GM19240 (cell line): ENCODE measurements around the gene PRRG4.
"Not testable (repeated sequence)": the region's sequence is repeated elsewhere in the genome, so short reads cannot be mapped to it uniquely, and the experiment has no call there.

ENCODE experiments used
- DNase-seq: peaks from one replicate; pipeline ENCODE4 v3.0.0; 2011; ENCODE audit warnings: low spot score; ENCODE audit not compliant: insufficient read length

Gene PRRG4

DNA sequence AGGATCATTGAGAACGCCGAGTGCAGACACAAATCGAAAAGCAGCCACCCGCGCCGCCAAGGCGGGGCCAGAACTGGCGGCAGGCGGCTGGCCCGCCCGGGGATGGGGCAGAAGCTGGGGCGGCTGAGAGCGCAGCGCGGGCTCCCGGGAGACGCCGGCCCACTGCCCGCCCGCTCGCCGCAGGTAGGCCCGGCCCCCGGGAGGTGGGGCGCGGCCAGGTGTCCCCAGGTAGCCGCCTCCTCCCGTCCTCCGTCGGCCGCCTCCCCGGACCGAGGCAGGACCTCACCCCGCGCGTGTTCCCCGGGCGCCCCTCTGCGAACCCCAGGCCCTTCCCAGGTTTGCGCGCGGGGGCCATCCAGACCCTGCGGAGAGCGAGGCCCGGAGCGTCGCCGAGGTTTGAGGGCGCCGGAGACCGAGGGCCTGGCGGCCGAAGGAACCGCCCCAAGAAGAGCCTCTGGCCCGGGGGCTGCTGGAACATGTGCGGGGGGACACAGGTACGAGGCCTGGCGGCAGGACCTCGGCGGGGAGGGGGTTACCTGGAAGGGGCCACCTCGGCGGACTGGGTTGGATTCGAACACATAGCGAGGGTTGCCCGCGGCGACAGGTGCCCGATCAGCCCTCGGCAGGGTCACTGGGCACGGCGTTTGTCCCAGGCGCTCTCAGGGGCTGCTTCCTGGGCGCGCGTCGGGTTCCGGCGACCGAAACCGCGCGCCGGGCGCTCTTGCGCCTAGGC is at the start of gene PRRG4:
Gene PRRG4 (plus strand): TSS at position 248 of the 733 bp plus-strand sequence. CDS start 603 bp downstream, outside the sequence.
- DNase-seq = peak; percentile 22

DNA sequence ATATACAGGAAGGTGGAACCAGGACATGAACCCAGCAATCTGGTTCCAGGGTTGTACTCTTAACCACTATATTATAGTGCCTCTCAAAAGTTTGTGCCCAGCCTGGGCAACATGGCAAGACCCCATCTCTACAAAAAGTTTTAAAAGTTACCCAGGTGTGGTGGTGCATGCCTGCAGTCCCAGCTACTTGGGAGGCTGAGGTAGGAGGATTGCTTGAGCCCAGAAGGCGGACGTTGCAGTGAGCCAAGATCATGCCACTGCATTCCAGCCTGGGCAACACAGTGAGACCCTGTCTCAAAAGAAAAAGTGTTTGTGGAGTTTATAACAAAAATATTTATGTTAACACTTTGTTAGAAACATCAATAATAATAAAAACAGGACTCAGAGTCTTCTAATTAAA is 48.9 kb upstream of the PRRG4 start:
- DNase-seq = not testable (repeated sequence)

DNA sequence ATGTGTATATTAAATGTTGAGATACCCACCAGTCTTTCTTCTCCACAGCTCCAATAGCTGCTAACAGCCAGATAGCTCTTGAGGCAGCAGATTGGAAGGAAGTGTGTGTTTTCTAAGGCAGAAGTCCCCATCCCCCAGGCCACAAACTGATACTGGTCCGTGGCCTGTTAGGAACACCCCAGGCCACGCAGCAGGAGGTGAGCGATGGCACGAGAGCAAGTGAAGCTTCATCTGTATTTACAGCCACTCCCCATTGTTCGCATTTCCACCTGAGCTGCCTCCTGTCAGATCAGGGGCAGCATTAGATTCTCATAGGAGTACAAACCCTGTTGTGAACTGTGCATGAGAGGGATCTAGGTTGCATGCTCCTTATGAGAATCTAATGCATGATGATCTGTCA is 48.0 kb upstream of the PRRG4 start:
- no peak for DNase-seq

DNA sequence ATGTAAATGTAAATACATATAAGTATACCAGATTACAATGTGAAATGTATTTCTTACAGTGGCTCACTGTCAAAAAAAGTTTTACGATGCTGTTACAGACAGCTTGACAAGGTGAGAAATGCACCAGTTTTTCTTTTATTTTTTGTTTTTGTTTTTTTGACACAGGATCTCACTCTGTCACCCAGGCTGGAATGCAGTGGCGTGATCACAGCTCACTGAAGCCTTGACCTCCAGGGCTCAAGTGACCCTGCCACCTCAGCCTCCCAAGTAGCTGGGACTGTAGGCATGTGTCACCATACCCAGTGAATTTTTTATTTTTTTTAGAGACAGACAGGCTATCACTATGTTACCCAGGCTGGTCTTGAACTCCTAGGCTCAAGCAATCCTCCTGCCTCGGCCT is 44.5 kb upstream of the PRRG4 start:
- DNase-seq = no peak

DNA sequence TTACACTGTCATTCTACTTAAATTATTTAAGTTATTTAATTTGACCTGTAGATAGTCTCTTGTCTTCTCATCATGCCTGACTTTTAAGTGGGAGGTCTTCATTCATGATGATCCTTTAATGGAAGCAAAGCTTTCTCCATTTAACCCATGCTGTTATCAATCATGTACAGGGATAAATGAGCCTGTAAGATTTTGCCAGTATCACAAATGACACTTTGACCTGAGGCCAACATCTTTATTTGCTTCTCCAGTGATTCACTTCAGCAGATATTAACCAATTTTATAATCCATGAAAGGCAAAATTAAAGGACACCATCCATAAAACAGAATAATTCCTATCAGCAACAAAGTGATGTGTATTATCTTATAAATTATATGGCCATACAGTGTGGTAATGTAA is 42.9 kb upstream of the PRRG4 start:
- DNase-seq = no peak

DNA sequence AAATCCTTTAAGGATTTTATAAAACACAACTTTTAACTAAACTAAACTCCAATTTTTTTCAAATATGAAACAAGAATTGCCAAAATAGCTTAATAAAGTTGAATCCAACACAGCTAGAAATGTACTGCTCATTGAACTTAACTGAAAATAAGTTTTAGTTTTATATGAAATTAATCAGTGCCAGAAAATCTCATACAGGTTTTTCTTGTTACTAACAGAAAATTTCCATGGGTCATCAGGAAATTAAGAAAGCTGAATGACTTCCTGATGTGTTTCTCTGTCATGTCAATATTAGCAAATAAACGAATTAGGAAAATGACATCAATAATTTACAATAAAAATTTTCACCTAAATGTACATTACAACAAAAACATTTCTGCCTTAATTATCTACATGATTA is 38.8 kb upstream of the PRRG4 start:
- no peak for DNase-seq

DNA sequence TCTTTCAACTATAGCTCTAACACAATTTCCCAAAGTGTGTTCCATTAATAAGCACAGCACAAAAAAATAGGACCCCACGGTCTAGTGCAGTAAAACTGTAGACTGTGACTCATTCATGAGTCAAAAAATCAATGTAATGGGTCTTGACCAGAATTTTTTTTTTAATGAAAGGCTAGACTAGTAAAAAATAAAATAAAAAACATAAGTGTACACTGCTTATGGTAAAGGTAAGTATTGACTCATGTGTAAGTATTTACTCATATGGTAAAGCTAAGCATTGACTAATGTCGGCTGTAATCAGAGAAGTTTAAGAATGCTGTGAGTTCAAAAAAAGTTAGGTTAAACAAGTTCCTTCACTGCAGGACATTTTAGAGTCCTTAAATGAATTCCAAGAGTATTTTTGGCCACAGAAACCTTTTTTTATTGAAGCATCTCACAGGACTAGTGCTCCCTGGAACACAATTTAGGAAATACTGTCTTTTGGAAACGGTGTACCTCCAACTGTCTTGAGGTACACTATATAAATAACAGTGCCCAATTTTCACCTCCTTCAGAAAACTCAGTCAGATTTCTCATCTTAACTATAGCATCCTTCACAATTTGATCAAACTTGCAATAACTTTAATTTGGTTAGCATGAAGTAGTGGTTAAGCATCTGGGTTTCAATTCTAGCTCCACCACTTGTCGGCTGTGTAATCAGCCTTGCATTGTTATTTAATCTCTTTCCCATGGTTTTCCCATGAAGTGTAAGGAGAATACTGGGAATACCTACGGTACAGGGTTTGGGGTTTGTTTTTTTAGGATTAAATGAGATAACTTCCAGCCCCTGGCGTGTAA is 37.4 kb upstream of the PRRG4 start:
- DNase-seq = no peak

DNA sequence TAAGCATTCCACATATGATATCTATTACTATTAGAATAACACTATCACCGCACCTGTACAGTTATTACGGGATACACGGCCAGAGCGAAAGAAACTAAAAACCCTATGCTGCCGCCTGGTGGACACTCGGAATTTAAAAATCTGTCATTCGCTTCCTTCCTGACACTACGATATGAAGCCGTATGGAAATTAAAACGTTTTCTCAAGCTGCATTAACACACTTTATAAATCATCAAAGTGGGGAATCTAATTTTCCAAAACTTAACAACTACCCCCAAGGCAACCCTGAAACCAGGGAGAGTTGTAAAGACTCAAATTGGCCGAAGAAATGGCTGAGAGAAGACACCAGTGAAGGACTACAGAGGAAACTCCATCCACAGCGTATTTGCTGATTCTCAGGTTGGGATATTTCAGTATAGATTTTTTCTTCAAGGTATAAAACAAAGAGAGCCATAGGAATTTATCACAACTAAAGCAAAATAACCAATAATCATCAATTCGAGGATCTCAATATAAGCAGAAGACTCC is 36.7 kb upstream of the PRRG4 start:
- peak; percentile 5 for DNase-seq

DNA sequence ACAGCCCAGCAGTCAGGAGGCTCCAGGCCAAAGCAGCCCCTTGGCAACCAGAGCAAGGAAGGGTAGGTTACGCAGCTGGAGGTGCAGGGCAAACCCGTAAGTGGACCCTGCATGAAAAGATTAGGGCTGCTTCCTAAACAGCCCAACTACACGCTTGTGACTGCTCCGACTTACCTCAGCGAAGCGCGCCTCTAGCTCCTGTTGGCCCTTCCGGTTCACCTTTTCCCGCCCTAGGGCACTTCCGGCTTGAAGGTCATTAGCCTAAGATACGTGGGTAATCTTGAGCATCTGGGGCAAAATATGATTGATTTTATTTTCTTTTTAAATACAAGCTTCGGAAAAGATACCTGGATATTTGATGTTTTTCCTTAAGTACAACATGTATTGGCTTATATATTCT is 35.3 kb upstream of the PRRG4 start, which contains the start of gene CCDC73:
Gene CCDC73 (minus strand): TSS at position 224 of the 400 bp plus-strand sequence. CDS start 34,419 bp downstream, outside the sequence.
- no peak for DNase-seq

DNA sequence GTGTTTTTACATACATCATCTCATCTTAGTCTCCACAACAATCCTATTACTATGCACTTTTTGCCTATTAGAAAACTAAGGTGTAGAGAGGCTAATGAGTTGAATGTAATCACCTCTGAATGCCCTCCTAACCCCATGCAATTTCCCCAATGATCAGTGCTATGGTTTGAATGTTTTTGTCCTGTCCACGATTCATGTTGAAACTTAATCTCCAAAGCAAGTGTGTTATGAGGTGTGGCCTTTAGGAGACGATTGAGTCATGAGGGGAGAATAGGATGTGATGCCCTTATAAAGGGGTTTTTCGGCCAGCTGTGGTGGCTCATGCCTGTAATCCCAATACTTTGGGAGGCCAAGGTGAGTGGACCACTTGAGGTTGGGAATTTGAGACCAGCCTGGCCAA is 33.3 kb upstream of the PRRG4 start:
- DNase-seq = no peak

DNA sequence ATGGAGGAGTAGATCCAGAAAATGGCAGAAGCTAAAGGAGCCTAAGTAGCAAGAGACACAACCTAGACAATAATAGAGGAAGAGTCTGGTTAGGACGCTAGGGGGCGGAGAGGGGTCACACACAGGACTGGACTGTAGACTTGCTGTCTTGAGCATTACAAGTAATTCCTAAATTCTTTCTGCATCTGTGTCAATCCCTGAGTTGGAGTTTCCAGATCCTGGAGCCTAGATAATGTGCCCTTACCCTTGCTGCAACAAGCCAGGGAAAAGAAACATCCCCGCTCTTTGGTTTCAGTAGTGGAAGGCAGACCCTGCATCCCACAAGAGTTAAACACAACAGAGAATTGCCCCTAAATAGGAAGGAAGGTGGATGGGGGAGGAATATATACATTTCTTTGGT is 20.4 kb upstream of the PRRG4 start:
- peak; percentile 31 for DNase-seq

DNA sequence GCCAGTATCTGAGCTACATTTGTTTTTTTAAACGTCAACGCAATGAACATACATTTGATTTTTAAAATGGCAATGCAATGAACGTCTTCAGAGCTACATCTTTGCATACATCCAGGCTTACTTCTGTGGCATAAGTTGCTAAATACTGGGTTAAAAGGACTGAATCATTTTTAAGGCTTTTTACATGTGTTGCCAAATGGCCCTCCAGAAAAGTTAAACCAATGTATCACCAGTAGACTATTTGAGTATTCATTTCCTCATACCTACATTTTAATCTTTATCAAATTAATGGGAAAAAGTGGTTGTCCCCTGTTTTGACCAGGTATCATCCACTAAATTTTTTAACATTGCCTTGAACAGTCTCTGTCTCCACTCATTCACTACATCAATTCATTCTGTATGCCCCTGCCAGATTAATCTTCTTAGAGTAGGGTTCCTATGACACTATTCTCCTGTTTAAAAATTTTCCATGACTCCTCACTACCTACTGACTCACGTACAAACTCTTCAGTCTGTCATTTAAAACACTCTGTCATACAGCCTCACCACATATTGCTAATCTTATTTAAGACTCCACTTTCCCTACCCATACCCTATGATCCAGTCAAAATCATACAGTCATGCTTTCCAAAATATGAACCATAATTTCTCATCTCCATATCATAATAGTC is 12.4 kb upstream of the PRRG4 start:
- DNase-seq = no peak

DNA sequence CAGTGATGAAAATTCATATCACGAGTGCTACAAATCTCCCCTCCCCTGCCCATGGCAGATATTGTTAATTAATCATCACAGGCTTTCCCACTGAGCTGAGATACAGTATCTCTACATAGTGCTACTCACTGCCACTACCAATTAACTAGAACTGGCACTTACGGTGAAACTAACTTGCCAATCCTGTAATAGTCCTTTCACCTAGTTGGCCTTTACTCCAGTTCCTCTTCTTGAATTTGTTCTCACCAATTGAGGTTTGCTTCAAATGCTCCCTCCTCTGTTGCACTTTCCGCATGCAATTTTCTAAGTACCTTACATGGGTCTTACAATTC is 11.9 kb upstream of the PRRG4 start:
- no peak for DNase-seq

DNA sequence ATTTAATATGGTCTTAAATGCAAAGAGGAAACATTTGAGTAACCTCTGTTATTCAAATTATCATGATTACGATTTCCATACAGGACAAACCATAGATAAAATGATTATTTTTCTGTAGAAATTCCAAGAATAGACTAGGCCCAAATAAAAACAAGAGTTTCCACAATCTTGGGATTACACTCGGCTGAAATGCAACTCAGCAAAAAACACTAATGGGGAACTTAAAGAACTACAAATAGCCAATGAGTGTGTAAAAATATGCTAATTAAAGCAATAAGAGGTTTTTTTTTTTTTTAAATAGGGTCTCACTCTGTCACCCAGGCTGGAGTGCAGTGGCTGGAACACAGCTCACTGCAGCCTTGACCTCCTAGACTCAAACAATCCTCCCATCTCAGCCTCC is 10.5 kb upstream of the PRRG4 start:
- DNase-seq = no peak

DNA sequence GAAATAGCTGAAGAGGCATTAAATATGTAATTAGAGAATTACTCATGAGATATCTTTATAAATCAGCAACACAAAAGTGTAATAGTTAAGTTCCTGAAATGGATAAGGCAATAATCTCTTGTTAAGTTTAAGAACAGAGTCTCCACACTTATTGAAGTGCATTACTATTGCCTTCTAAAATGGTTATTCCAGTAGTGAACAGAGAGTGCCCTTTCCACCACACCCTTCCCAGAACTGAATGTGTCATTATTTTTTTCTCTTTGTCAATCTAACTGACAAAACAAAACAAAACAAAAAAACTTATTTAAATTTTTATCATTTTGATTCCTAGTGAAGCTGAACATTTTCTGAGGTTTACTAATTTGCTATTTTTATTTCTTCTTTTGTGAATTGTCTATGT is 9.2 kb upstream of the PRRG4 start:
- no peak for DNase-seq

DNA sequence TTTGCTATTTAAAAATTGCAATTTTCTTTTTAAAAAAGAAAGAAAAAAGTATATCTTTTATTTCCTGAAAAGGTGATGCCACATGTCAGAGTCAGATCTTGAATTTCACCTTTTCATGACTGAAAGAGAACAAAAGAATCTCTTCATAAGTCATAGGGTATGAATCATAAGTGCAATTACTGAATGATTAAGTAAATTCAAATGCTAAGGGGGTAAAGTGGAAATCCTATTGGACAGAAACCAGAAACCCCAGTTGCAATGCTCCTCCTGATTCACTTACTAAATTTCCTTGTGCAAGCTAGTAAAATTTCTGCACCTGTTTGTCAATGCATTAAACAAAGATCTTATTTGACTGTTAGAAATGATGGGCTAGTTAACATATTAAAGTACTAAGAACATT is 8.2 kb upstream of the PRRG4 start:
- no peak for DNase-seq

DNA sequence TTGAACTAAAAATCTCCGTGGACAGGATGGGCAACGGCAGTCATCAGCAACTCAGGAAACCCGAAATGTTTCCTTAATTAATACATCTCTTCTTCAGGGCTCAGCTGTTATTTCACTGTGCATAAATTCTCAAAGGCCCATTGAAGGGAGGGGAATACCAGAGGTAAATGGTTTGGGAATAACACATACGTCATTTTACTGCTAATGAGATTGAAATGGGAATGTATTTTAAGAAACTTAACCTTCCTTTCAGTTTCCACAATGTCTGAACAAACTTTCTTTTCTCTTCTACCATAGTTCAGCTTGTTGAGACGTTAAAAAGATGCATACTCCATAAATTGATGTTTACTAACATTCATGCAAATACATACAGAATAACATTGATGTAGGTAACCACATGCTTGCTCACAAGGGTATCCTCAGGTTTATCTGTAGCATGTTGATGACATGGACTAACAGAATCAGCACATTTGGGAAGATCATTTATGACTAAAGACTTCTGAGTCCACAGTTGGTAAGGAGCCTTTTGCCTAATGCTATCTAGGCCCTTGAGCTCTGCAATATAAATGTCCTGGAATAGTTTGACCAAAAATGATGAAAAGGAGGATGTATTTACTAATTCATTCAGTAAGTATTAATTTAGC is 7.7 kb upstream of the PRRG4 start:
- DNase-seq = no peak

DNA sequence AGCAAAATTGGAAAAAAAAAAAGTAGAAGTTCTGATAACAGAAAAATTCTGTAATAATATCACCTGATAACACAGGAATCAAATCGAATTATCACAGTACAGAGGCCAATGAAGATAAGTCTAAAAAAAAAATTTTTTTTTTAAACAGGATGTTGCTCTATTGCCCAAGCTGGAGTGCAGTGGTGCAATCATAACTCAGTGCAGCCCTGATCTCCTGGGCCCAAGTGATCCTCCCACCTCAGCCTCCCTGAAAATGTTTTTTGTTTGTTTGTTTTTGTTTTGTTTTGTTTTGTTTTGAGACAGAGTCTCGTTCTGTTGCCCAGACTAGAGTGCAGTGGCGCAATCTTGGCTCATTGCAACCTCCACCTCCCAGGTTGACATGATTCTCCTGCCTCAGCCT is 6.1 kb upstream of the PRRG4 start:
- DNase-seq = not testable (repeated sequence)

DNA sequence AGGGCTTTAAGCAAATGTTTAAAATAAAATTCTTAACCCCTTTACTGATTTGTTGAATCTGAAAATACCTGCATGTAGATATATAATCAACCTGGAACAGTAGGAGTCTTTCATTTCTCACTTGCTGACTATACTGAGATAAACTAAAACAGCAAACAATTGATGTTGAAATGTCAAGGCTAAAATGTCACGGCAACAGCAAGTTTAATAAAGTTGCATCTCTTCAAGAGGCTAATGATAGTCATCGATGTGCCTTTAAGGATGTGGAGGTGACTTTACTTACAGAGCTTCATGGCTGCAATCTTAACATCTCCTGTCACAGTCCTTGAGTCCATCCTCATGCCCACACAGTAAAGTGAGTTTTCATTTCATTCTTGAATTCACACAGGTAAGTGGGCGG is 3.6 kb upstream of the PRRG4 start:
- no peak for DNase-seq

DNA sequence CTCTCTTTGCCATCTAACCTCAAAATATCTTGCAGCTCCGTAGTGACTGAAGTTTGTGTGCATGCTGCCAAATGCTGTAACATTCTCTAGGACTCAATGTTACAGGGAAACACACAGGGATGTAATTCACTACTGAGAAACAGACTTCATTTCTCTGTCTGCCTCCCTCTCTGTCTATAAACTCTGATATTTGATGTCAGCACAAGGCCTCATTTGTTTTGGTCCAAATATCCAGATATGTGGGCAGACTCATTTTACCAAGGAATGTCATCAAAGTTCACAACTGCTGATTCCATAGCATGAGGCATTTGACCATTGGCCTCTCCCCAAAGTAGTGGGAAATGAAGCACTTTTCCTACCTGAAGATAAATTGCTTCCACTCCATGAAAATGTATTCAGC is 2.5 kb upstream of the PRRG4 start:
- DNase-seq = no peak

DNA sequence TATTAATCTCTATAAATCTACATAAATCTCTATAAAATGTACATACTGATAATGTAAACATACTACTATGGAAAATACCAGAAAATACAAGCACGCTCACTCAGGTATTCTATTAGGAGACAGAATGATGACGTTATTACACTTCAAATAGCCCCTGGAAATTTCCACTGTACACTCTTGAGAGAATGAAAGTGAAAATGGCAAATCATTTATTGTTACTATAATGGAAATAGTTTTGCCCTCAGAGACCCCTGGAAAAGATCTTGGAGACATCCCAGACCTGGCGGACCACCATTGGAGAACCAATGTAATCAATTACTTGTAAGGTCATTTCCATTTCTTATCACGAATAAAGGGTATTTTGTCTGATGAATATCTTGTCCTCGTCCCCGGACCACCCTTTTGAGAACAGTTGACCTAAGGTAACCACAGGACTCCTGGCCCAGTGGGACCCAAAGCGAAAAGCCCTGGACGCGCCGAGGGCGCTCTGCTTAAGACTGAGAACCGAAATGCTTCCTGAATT is 509 bp upstream of the PRRG4 start:
- DNase-seq = no peak
